Neural cell (in vitro differentiated cells): ENCODE data around the gene HTR5A. TPM values are rescaled to one million over a fixed set of nuclear protein-coding genes. Genes with fewer than 3 reads are reported as not detected.

Source experiments
- H2AFZ ChIP-seq: fragments of 200-600, 300-800 bp; sonication (generic), shearing (Covaris generic); 2 replicates; pipeline ENCODE4 v1.6.0; 2014; ENCODE audit warnings: low read depth, mild to moderate bottlenecking, antibody characterized with exemption, low read length, moderate library complexity
- H3F3A ChIP-seq: fragments of 200-600 bp; shearing (Covaris generic); 2 replicates; pipeline ENCODE4 v1.6.1; 2016; ENCODE audit warnings: mild to moderate bottlenecking, moderate library complexity, mixed read lengths, antibody characterized with exemption, low read length; ENCODE audit not compliant: insufficient read depth, poor library complexity, severe bottlenecking
- H3K27ac ChIP-seq: fragments of 200-600, 300-800 bp; sonication (generic), shearing (Covaris generic); 2 replicates; pipeline ENCODE4 v1.5.1; 2014; ENCODE audit warnings: mild to moderate bottlenecking, low read length, moderate library complexity
- H3K27me3 ChIP-seq: fragments of 300-800, 200-600 bp; sonication (generic), shearing (Covaris generic); 2 replicates; pipeline ENCODE4 v1.6.0; 2014; ENCODE audit warnings: mild to moderate bottlenecking, low read depth, low read length, moderate library complexity; ENCODE audit not compliant: insufficient read depth
- H3K36me3 ChIP-seq: fragments of 300-800, 200-600 bp; sonication (generic), shearing (Covaris generic); 2 replicates; pipeline ENCODE4 v1.5.1; 2014; ENCODE audit warnings: mild to moderate bottlenecking, antibody characterized with exemption, low read length, moderate library complexity; ENCODE audit not compliant: insufficient read depth
- H3K4me2 ChIP-seq: fragments of 300-800, 200-600 bp; sonication (generic), shearing (Covaris generic); 2 replicates; pipeline ENCODE4 v1.6.0; 2014; ENCODE audit warnings: mild to moderate bottlenecking, low read length
- H3K4me3 ChIP-seq: fragments of 300-800, 200-600 bp; sonication (generic), shearing (Covaris generic); 2 replicates; pipeline ENCODE4 v1.5.1; 2014; ENCODE audit warnings: mild to moderate bottlenecking, low read length, moderate library complexity
- H3K79me2 ChIP-seq: fragments of 200-600 bp; shearing (Covaris generic); replicated peaks from 2 replicates; pipeline ENCODE4 v1.6.0; 2014; ENCODE audit warnings: mild to moderate bottlenecking, low read length, moderate library complexity; ENCODE audit not compliant: insufficient read depth
- H3K9ac ChIP-seq: fragments of 300-800, 200-600 bp; sonication (generic), shearing (Covaris generic); 2 replicates; pipeline ENCODE4 v1.6.1; 2016; ENCODE audit warnings: mild to moderate bottlenecking, low read length, mixed read lengths
- H3K9me2 ChIP-seq: fragments of 200-600 bp; shearing (Covaris generic); 2 replicates; pipeline ENCODE4 v1.6.1; 2016; ENCODE audit warnings: mild to moderate bottlenecking, low read length, mixed read lengths; ENCODE audit not compliant: insufficient read depth
- H3K9me3 ChIP-seq: fragments of 200-600, 300-800 bp; sonication (generic), shearing (Covaris generic); 2 replicates; pipeline ENCODE4 v1.6.1; 2016; ENCODE audit warnings: mild to moderate bottlenecking, mixed run types, low read length, moderate library complexity, mixed read lengths
- H4K20me1 ChIP-seq: fragments of 200-600 bp; shearing (Covaris generic); 2 replicates; pipeline ENCODE4 v1.6.1; 2016; ENCODE audit warnings: mild to moderate bottlenecking, mixed run types; ENCODE audit not compliant: insufficient read depth
- EP300 ChIP-seq: fragments of 450-650 bp; conservative IDR thresholded peaks from 2 replicates; pipeline ENCODE4 v1.6.1; 2014; ENCODE audit warnings: antibody characterized with exemption, mild to moderate bottlenecking, moderate library complexity; ENCODE audit not compliant: poor library complexity, severe bottlenecking
- EZH2 ChIP-seq: fragments of 200-600, 300-800 bp; shearing (Covaris generic), sonication (generic); IDR thresholded peaks from 2 replicates; pipeline ENCODE4 v1.6.1; 2014; ENCODE audit warnings: antibody characterized with exemption, low read length, borderline replicate concordance, mild to moderate bottlenecking; ENCODE audit not compliant: insufficient read depth, poor library complexity, severe bottlenecking
- MXI1 ChIP-seq: fragments of 450-650 bp; conservative IDR thresholded peaks from 2 replicates; pipeline ENCODE4 v1.6.1; 2014; ENCODE audit warnings: antibody characterized with exemption, mild to moderate bottlenecking; ENCODE audit not compliant: poor library complexity, severe bottlenecking
- POLR2AphosphoS5 ChIP-seq: IDR thresholded peaks from 2 replicates; pipeline ENCODE4 v1.6.1; 2012
- RAD21 ChIP-seq: fragments of 450-650 bp; conservative IDR thresholded peaks from 2 replicates; pipeline ENCODE4 v1.6.1; 2014; ENCODE audit warnings: antibody characterized with exemption, mild to moderate bottlenecking, moderate library complexity
- SMC3 ChIP-seq: fragments of 450-650 bp; conservative IDR thresholded peaks from 2 replicates; pipeline ENCODE4 v1.6.1; 2014; ENCODE audit warnings: antibody characterized with exemption, mild to moderate bottlenecking, moderate library complexity; ENCODE audit not compliant: poor library complexity
- TAF1 ChIP-seq: IDR thresholded peaks from 2 replicates; pipeline ENCODE4 v1.6.1; 2012; ENCODE audit warnings: low read depth
- polyA plus RNA-seq: library from polyadenylated mRNA; depleted of rRNA; stranded (reverse); fragments of >200 nt; gene quantifications from 2 replicates; pipeline ENCODE4 v1.2.3, GENCODE V29; 2014
- TF ChIP-seq, protein P1 (sequence below): fragments of 450-650 bp; IDR thresholded peaks from 2 replicates; pipeline ENCODE4 v1.5.1; 2014; ENCODE audit warnings: antibody characterized with exemption, mild to moderate bottlenecking, moderate library complexity; ENCODE audit not compliant: poor library complexity, severe bottlenecking
- TF ChIP-seq, protein P2 (sequence below): IDR thresholded peaks from 2 replicates; pipeline ENCODE4 v1.6.1; 2012; ENCODE audit warnings: borderline replicate concordance

The HTR5A gene
- polyA plus RNA-seq, 1 donor from 2014 or later, result 0.14 TPM

DNA sequence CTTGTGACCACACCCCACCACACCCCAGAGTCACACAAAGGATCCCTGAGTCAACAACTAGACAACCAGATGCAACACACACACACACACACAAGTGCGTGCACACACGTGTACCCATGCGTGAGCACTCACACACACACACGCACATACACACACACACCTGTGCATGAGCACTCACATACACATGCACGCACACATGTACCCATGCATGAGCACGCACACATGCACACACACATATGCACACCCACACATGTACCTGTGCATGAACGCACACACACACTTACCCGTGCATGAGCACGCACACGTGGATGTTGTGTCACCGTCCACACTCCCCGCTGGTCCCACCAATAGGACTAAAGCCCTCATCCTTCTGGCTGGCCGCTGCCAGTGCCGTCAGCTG lies 60.4 kb downstream of the HTR5A start (continued):
- TF ChIP-seq, protein P1, sequence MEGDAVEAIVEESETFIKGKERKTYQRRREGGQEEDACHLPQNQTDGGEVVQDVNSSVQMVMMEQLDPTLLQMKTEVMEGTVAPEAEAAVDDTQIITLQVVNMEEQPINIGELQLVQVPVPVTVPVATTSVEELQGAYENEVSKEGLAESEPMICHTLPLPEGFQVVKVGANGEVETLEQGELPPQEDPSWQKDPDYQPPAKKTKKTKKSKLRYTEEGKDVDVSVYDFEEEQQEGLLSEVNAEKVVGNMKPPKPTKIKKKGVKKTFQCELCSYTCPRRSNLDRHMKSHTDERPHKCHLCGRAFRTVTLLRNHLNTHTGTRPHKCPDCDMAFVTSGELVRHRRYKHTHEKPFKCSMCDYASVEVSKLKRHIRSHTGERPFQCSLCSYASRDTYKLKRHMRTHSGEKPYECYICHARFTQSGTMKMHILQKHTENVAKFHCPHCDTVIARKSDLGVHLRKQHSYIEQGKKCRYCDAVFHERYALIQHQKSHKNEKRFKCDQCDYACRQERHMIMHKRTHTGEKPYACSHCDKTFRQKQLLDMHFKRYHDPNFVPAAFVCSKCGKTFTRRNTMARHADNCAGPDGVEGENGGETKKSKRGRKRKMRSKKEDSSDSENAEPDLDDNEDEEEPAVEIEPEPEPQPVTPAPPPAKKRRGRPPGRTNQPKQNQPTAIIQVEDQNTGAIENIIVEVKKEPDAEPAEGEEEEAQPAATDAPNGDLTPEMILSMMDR, result no peak
- TF ChIP-seq TAF1, result no peak

DNA sequence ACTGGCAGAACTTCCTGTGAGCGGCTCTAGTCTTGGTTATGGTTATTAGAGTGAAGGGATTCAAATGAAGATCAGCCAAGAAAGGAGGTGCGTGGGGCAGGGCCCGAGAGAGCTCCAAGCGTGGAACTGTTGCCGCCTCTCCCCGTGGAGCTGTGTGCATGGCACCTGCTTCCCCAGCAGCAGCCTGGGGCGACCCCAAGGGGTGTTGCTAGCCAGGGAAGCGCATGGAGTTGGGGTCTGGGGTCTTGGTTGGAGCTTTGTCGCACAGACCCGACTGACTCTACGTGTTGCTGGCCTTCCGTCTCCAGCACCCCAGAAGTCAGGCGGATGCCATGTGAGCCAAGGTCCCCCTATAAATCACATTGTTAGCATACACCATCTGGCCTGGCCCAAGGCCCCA lies 61.0 kb downstream of the HTR5A start:
- H3K9me2 ChIP-seq, result no peaks in the 10 kb centered on the region
- H3K27me3 ChIP-seq, result no peaks in the 10 kb centered on the region
- H3K36me3 ChIP-seq, result no peaks in the 10 kb centered on the region
- no peak overlapping the region for H2AFZ ChIP-seq
- TF ChIP-seq, protein P2, sequence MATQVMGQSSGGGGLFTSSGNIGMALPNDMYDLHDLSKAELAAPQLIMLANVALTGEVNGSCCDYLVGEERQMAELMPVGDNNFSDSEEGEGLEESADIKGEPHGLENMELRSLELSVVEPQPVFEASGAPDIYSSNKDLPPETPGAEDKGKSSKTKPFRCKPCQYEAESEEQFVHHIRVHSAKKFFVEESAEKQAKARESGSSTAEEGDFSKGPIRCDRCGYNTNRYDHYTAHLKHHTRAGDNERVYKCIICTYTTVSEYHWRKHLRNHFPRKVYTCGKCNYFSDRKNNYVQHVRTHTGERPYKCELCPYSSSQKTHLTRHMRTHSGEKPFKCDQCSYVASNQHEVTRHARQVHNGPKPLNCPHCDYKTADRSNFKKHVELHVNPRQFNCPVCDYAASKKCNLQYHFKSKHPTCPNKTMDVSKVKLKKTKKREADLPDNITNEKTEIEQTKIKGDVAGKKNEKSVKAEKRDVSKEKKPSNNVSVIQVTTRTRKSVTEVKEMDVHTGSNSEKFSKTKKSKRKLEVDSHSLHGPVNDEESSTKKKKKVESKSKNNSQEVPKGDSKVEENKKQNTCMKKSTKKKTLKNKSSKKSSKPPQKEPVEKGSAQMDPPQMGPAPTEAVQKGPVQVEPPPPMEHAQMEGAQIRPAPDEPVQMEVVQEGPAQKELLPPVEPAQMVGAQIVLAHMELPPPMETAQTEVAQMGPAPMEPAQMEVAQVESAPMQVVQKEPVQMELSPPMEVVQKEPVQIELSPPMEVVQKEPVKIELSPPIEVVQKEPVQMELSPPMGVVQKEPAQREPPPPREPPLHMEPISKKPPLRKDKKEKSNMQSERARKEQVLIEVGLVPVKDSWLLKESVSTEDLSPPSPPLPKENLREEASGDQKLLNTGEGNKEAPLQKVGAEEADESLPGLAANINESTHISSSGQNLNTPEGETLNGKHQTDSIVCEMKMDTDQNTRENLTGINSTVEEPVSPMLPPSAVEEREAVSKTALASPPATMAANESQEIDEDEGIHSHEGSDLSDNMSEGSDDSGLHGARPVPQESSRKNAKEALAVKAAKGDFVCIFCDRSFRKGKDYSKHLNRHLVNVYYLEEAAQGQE, result no peak
- TF ChIP-seq MXI1 (no peak), TAF1 (no peak), RAD21 (no peak), SMC3 (no peak), EZH2 (no peak), POLR2AphosphoS5 (no peak), EP300 (no peak)
- TF ChIP-seq, protein P1, result no peak
- H4K20me1 ChIP-seq, result no peaks in the 10 kb centered on the region
- no peaks in the 10 kb centered on the region for H3K9me3 ChIP-seq
- no peaks in the 10 kb centered on the region for H3K79me2 ChIP-seq
- no peaks in the 10 kb centered on the region for H3F3A ChIP-seq
- H3K4me3 ChIP-seq, result no peak overlapping the region
- H3K9ac ChIP-seq, result no peak overlapping the region
- H3K27ac ChIP-seq, result no peak overlapping the region
- no peak overlapping the region for H3K4me2 ChIP-seq

DNA sequence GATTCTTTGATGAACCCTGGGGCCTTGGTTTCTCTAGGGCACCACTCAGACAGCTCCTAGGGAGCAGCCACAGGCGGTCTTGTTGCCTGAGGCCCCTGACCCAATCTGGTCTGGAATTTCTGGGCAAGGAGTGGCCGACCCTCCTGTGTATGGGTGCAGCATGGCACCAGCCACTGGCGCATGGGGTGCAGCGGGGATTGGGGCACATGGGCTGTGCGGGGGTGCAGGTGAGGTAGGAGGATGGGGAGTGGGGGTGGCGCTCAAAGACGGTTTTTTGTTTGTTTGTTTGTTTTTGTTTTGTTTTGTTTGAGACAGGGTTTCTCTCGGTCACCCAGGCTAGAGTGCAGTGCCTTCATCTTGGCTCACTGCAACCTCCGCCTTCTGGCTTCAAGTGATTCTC lies 62.3 kb downstream of the HTR5A start:
- Histone ChIP-seq H3F3A (no peaks in the 10 kb centered on the region), H3K4me3 (no peak overlapping the region), H3K27ac (no peak overlapping the region), H3K36me3 (no peaks in the 10 kb centered on the region), H3K79me2 (no peaks in the 10 kb centered on the region), H2AFZ (no peak overlapping the region), H3K9me2 (no peaks in the 10 kb centered on the region), H3K9ac (no peak overlapping the region), H4K20me1 (no peaks in the 10 kb centered on the region), H3K9me3 (no peaks in the 10 kb centered on the region), H3K27me3 (no peaks in the 10 kb centered on the region), H3K4me2 (no peak overlapping the region)
- TF ChIP-seq, protein P1, result no peak
- TF ChIP-seq, protein P2, result no peak
- TF ChIP-seq RAD21 (no peak), EP300 (no peak), SMC3 (no peak), EZH2 (no peak), TAF1 (no peak), MXI1 (no peak), POLR2AphosphoS5 (no peak)
